ENCODE results near the gene BMP6. TPM values are rescaled to one million over a fixed set of nuclear protein-coding genes. Genes with fewer than 3 reads are reported as not detected.
A peak's percentile ranks its signal among the peaks of the same experiment; 100 is the strongest.

BMP6 gene
- total and polyA plus RNA-seq, 11 donors, result 1.1 to 5.1 (median 2.7) TPM

GRCh38 chr6:7818257-7819214 lies 92.6 kb downstream of the BMP6 start:
- H3K4me3 ChIP-seq, result no peak overlapping the region
- no peaks in the 10 kb centered on the region for H3K36me3 ChIP-seq
- peak overlapping the region in 6 of 12 donors; percentile 4 to 54 (median 14) for H3K27ac ChIP-seq
- intact Hi-C loops (cut with DNase I), result no loop called here
- peaks cover 0 to 22% (median 0%) of the 10 kb centered on the region in 12 donors for H3K4me1 ChIP-seq
- WGBS, 4 donors, result 67 to 73% (median 70%) methylated on average over 13 of the region's 13 CpGs
- no peaks in the 10 kb centered on the region for H3K27me3 ChIP-seq
- ATAC-seq, result peak in 3 of 4 donors; percentile 47 to 82 (median 53)
- DNase-seq, result peak in 4 of 5 donors; percentile 13 to 55 (median 32)
- no peak for TF ChIP-seq POLR2A (IDR thresholded peaks at IDR 0.05)
- TF ChIP-seq, protein P1, sequence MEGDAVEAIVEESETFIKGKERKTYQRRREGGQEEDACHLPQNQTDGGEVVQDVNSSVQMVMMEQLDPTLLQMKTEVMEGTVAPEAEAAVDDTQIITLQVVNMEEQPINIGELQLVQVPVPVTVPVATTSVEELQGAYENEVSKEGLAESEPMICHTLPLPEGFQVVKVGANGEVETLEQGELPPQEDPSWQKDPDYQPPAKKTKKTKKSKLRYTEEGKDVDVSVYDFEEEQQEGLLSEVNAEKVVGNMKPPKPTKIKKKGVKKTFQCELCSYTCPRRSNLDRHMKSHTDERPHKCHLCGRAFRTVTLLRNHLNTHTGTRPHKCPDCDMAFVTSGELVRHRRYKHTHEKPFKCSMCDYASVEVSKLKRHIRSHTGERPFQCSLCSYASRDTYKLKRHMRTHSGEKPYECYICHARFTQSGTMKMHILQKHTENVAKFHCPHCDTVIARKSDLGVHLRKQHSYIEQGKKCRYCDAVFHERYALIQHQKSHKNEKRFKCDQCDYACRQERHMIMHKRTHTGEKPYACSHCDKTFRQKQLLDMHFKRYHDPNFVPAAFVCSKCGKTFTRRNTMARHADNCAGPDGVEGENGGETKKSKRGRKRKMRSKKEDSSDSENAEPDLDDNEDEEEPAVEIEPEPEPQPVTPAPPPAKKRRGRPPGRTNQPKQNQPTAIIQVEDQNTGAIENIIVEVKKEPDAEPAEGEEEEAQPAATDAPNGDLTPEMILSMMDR (IDR thresholded peaks at IDR 0.05), result no peak
- H3K9me3 ChIP-seq, result no peaks in the 10 kb centered on the region

GRCh38 chr6:7819431-7820015 lies 93.6 kb downstream of the BMP6 start:
- Histone ChIP-seq H3K27ac (peak overlapping the region in 2 of 12 donors; percentile 4 to 39), H3K27me3 (no peaks in the 10 kb centered on the region), H3K4me1 (peaks cover 0 to 22% (median 0%) of the 10 kb centered on the region in 12 donors), H3K9me3 (no peaks in the 10 kb centered on the region), H3K4me3 (no peak overlapping the region), H3K36me3 (no peaks in the 10 kb centered on the region)
- ATAC-seq (peak in 1 of 4 donors; percentile 43), DNase-seq (no peak)
- TF ChIP-seq POLR2A (IDR thresholded peaks at IDR 0.05), result no peak
- TF ChIP-seq, protein P1 (IDR thresholded peaks at IDR 0.05), result no peak
- intact Hi-C loops (cut with DNase I), result no loop called here
- 64 to 71% (median 68%) methylated on average over 3 of the region's 3 CpGs for WGBS, 4 donors

DNA sequence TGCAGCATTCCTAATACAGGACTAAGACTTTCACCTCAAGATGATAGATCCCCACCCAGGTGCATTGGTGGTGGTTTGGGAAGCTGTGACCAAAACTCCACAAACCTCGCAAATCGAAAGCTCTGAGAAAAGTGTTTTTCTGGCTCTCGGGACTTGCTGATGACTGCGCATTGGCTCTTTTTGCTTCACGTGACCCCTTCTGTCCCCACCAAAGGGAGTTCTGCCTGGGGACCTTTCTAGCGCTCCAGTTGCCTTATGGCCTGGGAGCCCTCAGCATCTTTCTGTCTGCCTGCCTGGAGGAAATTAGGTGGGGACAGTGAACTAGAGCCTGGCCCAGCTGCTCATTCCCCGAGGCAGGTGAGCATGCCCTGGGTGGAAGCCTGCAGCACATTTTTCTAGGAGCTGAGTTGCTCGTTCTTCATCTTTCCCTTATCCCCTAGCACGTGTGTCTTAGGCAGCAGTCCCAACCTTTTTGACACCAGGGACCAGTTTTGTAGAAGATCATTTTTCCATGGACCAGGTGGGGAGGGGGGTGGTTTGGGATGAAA lies 94.5 kb downstream of the BMP6 start:
- Histone ChIP-seq H3K4me1 (peaks cover 0 to 18% (median 0%) of the 10 kb centered on the region in 12 donors), H3K27ac (peak overlapping the region in 1 of 12 donors; percentile 39), H3K36me3 (no peaks in the 10 kb centered on the region), H3K4me3 (no peak overlapping the region), H3K9me3 (no peaks in the 10 kb centered on the region), H3K27me3 (no peaks in the 10 kb centered on the region)
- ATAC-seq, result no peak
- WGBS, 4 donors, result 75 to 83% (median 81%) methylated on average over 9 of the region's 9 CpGs
- DNase-seq, result no peak
- intact Hi-C loops (cut with DNase I), result no loop called here
- TF ChIP-seq, protein P1 (IDR thresholded peaks at IDR 0.05), result no peak
- no peak for TF ChIP-seq POLR2A (IDR thresholded peaks at IDR 0.05)

DNA sequence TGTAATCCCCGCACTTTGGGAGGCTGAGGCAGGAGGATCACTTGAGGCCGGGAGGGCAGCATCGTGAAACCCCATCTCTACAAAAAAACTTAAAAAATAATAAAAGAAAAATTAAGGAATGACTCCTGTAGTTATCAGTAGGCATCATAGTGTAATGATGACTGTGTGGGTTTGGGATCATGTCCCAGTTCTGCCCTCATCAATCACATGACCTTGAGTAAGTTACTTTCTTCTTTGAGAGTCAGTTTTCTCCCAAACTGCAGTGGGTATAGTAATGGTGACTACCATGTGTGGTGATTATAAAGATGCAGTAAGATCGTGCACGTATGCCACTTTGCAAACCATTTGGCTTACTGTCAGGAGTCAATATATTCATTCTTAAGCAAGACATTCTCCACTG lies 95.5 kb downstream of the BMP6 start:
- Histone ChIP-seq H3K27ac (no peak overlapping the region), H3K27me3 (no peaks in the 10 kb centered on the region), H3K4me3 (no peak overlapping the region), H3K36me3 (no peaks in the 10 kb centered on the region), H3K4me1 (peaks cover 0 to 14% (median 0%) of the 10 kb centered on the region in 12 donors), H3K9me3 (no peaks in the 10 kb centered on the region)
- ATAC-seq, result no peak
- intact Hi-C loops (cut with DNase I), result no loop called here
- TF ChIP-seq POLR2A (IDR thresholded peaks at IDR 0.05), result no peak
- TF ChIP-seq, protein P1 (IDR thresholded peaks at IDR 0.05), result no peak
- DNase-seq, result no peak
- WGBS, 4 donors, result 95 to 99% (median 96%) methylated on average over 5 of the region's 5 CpGs

Data from heart left ventricle (tissue), 16 donors.